CD1c-positive myeloid dendritic cell (primary cell): ENCODE results near the gene KCNJ13.
"Not testable (repeated sequence)": the region's sequence is repeated elsewhere in the genome, so short reads cannot be mapped to it uniquely, and the experiment has no call there.

Source experiments
- DNase-seq: peaks from one replicate; pipeline ENCODE4 v3.0.0-alpha.2; 2016; ENCODE audit errors: extremely low spot score

The KCNJ13 gene

DNA sequence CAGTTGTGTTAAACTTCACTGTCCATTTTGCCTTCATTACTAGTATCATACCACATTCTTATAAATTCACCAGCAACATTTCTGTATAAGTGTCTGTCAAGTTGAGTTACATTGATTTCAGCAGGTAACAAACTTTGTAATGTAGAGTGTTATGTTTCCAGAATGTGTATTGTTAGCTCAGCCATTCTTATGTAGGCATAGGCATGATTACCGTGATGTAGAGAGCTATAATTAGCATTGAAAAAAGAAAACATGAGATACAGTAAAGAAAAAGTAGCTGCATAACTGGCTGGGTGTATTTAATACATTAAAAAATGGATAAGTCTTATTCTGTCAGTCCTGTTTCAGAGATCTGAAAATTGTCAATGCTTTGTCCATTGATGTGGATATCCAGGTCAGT is 8.5 kb downstream of the KCNJ13 start:
- DNase-seq: no peak

DNA sequence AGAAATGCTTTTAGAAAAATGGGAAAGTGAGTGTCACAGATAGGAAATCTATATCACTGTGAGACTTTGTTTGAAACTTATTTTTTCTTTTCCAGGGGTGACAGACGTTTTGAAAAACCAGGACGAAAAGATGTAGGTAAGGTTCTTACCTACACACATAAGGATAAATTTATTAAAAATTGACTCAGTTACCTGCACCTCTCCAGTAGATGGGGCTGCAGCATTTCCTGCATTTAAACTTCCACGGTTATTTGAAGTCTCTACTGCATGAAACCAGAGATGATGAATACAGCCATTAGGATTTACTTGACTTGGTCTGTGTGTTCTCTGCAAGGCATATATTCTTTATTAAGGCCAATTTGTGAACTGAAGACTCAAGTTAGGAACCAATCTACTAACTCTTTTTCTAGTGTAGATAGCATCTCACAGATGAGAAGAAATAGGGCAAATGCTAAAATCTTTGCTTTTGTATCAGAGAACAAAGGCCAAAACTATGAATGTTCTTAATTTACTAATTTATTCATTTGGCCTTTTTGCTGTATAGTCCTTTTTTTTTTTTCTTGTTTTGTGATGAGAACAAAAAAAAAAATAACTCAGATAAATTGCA is 15.0 kb downstream of the KCNJ13 start:
- peak; percentile 35 for DNase-seq

DNA sequence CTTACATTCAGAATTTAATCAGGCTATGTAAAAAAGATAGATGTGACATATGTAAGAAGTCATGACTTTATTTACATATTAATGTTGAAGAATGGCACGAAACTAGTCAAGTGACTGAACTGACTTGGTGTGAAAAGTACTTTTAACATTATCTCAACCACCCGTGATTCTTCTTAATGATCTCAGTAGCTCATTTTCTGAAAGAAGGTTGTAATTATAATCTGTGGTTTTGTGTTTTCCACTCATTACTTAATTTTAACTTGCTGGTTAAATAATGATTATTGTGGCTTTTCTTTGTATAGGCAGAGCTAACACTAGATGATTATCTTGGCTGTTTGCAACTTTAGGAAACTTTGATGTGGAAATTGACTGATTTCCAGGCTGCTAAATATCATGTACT is 18.5 kb downstream of the KCNJ13 start:
- no peak for DNase-seq

DNA sequence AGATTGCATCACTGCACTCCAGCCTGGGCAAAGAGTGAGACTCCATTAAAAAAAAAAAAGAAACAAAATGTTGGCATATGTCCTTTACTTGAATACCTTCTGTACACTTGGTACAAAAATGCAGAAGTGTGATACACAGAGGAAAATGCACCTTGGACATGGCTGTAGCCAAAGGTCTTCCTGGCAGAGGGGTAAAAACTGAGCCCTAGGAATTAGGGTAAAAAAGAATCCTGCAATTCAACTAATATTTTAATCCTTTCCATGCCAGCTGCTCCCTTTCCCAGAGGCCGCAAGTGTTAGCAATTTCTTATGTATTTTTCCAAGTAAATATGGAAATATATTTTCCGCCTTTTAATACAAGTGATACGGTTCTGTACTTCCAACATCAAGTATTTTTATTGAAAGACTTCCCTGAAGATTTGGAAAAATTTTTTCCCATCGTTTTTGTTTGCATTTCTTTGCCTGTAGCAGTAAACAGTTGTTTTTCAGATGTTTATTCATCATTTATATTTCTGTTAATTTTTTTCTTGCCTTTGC is 26.2 kb downstream of the KCNJ13 start:
- no peak for DNase-seq

DNA sequence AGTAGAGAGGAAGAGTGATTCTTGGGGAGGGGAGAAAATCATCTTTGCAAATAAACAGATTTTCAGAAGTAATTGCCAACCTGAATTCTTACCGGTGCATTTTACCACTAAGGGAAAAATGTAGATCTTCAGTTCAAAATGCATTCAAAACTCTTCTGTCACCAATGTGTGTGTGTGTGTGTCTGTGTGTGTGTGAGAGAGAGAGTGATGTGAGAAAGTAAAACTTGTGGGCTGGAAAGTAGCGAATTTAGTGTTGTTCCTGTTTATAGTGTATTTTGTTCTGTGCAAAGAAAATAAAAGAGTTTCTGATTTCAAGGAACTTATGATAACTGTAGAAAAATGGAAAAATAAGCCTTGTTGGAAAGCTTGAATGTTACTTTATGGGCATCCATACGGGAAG is 27.0 kb downstream of the KCNJ13 start:
- DNase-seq: no peak

DNA sequence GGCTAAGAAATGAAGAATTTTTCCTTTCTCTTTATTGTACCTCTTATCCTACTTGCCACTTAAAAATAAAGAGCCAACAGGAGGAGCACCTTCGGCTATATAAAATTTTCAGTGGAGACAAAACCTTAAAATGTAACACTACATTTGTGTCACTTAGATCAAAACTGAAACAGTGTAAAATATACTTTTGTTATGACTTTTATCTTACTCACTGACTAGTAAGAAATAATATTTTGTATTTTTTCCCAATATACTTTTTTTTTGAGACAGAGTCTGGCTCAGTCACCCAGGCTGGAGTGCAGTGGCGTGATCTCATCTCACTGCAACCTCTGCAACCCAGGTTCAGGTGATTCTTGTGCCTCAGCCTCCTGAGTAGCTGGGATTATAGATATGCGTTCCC is 28.3 kb downstream of the KCNJ13 start:
- no peak for DNase-seq

DNA sequence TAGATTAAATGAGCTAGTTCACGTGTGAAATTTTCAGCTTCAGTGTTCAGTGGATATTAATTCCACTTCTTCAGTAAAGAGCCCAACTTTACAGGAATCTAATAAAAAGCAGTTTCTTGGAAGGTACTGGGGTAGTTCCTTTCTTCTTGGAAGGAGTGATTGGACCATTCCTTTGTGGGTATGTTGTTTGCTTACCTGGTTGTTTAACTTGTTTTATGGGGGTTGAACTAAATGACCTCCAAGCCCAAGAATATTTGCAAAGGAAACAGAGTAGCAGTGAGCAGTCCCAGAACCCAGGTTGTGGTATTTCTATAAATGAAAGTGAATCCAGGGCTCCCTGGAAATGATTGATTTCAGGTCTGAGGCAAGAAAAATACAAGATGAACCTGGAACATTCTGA is 31.4 kb downstream of the KCNJ13 start:
- DNase-seq: no peak

DNA sequence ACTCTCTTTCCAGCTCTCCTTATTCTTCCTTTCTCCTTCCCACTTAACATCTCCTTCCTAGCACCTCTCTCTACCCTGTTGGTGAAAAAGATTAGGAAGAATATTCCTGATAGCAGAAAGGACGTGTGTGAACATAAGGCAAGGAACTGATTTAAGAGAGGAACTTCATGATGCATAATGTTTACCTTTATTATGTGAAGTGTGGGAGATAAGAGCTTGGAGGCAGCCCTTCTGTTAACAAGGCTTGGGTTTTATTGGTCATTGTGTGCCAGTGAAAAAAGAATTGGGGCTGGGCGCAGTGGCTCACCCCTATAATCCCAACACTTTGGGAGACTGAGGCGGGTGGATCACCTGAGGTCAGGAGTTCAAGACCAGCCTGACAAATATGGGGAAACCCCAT is 34.4 kb downstream of the KCNJ13 start:
- no peak for DNase-seq

DNA sequence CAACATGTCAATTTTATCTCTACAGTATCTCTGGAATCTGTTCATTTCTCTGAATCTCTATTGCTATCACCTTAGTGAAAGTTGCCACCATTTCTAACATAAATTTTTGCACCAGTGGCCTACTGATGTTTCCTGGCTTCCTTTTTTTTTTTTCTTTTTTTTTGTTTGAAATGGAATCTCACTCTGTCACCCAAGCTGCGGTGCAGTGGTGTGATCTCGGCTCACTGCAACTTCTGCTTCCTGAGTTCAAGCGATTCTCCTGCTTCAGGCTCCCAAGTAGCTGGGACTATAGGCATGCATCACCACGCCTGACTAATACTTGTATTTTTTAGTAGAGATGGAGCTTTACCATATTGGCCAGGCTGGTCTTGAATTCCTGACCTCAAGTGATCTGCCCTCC is 35.1 kb downstream of the KCNJ13 start:
- peak; percentile 15 for DNase-seq

DNA sequence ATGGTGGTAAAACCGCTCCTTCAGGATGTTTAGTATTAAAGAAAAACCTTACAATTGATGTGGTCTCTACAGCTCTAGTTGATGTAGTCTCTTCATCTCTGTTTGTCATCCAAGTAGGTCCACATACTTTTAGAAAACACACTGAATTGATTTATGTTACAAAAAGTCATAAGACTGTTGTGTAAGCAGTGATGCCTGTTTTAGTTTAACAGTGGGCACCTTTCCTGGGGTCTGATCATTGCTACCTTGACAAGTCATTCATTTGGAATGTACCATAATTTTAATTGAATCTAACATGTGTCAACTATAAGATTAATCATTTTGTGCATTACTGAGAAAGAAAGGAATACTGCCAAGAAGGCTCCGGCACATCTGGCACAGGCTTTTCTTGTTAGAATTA is 44.9 kb downstream of the KCNJ13 start:
- no peak for DNase-seq

DNA sequence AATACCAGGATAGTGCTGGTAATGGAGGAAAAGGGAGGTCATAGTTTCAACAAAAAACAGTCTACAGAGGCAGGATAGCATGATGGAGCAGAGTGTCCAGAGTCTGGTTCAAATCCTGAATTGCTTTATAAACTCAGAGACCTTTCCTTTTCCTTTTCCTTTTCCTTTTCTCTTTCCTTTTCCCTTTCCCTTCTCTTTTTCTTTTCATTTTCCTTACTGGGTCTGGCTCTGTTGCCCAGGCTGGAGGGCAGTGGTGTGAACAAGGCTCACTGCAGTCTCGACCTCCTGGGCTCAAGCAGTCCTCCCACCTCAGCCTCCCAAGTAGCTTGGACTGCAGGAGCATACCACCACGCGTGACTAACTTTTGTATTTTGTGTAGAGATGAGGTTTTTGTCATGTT is 47.6 kb downstream of the KCNJ13 start:
- no peak for DNase-seq

DNA sequence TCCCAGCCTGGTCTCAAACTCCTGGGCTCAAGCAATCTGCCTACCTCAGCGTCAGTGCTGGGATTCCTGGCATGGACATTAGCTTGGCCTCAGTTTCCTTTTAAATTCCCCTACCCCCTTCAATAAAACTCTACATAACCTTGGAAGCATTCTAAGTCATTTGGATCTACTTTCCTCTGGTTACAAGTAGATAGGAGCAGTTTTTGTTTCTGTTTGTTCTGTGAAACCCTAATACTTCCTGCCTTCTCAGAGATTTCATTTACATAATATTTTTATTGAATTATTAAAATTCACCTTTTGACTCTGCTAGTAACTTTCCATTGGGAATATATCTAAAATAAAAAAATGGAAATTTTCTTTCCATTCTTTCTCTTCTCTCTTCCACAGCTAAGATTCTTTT is 53.3 kb downstream of the KCNJ13 start:
- no peak for DNase-seq

DNA sequence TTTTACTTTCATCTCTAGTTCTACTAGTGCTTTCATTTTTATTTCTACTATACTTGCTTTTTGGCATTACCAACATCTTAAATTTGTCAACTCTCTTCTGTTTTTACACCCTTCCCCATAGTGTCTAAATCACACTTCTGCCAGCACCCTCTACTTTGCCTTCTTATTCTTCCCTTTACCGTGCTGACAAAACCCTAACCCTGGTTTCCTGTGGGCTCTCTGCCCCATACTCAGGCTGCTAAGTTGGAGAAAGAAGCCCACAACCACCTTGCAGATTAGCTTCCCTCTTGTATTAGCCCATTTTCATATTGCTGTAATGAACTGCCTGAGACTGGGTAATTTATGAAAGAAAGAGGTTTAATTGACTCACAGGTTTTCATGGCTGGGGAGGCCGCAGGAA is 54.5 kb downstream of the KCNJ13 start:
- no peak for DNase-seq

DNA sequence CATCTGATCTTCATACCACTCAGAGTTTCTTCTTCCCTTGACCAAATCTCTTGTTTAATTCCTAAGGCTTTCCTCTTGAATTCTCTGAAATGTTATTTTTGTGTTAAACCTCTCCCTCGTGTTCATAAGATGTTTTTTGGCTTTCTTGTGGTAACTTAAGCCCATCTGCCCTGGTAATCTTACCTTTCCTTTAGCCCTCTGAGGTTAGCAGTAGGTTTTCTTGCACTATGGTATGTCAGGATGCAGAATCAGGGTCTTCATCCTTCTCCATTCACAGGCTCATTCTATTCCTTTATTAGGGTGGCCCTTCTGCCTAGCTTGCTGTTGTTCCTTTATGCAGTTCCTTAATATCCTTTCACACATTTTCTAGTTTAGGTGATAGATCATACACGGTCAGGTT is 55.1 kb downstream of the KCNJ13 start:
- no peak for DNase-seq

DNA sequence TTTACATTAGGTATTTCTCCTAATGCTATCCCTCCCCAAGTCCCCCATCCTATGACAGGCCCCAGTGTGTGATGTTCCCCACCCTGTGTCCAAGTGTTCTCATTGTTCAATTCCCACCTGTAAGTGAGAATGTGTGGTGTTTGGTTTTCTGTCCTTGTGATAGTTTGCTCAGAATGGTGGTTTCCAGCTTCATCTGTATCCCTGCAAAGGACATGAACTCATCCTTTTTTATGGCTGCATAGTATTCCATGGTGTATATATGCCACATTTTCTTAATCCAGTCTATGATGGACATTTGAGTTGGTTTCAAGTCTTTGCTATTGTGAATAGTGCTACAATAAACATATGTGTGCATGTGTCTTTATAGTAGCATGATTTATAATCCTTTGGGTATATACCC is 56.3 kb downstream of the KCNJ13 start:
- not testable (repeated sequence) for DNase-seq
